HG02840 (cell line): ENCODE data around the gene HOPX.
"Not testable (repeated sequence)": the region's sequence is repeated elsewhere in the genome, so short reads cannot be mapped to it uniquely, and the experiment has no call there.

Source experiments
- ATAC-seq: cut with Tn5 transposase; IDR thresholded peaks from one replicate; pipeline ENCODE4 v1.9.1; 2021; ENCODE audit warnings: mild to moderate bottlenecking, moderate library complexity, moderate number of reproducible peaks; ENCODE audit not compliant: unreplicated experiment, low FRiP score

Gene HOPX

DNA sequence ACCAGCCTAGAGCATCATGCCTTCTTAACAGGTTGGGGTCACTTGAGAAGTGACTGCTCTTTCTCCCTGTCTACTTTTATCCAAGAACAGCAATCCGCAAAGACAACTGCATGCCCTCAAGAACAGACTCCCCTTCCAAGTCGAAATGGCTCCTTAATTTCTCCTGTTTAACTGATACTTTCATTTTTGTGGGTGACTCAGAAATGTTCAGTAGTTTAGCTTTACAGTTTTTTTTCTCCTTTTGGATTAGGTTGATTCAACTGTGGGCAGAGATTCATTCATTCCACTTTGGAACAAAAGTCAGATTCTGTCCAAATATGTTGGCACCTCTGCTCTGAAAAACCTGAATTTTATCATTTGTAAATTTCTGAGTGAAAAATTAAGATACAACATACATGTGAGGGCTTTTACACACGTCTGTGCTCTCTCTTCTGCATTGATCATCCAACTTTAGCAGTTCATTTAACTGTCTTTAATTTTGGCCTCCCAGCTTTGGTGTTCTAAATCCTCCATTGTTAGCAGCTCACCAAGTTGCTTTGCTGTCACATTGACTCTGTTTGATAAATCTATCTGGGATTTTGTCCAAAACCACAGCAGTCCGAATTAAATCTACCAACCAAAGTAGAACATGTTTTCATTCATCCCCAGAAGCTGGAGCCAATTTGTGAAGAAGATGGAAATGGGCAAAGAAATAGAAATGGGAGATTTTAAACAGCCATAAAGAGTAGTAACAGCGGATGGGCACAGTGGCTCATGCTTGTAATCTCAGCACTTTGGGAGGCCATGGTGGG, 50.0 kb downstream of the HOPX start:
- ATAC-seq = no peak

DNA sequence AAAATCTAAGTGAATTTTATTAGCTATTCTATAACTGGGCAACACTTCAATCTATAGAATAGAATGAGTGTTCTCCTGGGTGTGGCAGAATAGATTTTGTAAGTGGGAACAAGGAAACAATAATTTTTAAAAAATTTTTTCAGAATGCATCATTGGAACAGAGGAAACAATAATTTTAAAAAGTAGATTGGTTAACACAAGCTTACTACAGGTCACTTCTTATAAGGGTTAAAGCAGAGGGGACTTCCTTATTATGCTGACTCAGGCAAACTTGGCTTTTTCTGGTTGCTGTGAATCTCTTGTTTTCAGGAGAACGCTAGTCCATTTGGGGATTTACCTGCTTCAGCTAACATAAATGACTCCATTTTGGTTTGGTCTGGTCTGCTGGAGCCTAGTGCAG, 52.5 kb downstream of the HOPX start:
- no peak for ATAC-seq

DNA sequence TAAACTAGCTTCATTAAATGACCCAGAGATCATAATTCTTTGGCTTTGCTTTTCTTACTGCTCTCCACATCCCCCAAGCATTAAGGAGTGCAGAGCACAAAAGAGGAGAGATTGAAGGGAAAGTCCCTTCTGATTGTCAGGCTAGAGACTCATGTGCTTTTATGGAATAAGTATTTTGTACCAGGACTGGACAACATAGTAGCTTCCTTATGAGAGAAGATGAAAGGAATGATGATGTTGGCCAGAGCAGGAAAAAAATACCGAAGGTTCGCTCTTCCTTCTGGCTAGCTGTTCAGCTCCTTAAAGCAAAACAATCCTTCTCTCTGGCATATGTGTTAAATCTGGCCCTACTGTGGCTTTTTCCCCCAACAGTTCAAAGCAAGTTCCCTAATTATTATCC, 53.1 kb downstream of the HOPX start:
- ATAC-seq = no peak

DNA sequence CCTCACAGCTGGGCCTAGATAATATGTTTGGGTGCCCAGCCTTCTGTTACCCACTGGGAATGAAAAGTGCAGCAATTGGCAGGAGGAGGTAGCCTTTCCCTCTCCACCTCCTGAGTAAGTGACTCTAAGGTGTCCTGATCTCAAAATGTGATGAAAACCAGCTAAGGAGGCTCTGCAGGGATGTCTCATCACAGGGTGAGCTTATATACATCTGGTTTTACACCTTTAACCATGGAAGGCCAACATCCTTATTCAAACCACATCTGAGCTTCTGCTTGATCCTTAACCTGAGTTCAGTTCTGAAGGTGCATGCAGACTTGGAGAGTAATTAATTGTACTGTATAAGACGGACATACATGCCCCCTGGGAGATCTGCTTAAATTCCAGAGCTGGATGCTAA, 53.7 kb downstream of the HOPX start:
- ATAC-seq = no peak

DNA sequence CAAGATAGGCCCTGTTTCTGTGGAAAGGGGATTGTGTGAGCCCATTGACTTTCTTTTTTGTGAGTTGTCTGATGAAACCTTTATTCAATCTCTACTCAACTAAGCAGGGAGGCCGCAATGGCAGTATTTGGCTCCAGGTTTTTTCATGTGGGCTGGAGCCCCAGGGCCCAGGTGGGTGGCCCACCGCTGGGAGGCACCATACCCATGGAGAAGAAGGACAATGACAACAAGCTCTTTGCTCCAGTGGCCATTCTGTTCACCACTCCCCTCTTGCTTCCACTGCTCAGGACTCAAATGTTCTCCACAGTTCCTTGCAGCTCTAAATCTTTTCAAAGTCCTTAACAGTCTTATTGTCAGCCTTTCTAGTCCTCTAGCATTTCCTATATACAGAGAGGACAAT, 54.1 kb downstream of the HOPX start:
- ATAC-seq = no peak

DNA sequence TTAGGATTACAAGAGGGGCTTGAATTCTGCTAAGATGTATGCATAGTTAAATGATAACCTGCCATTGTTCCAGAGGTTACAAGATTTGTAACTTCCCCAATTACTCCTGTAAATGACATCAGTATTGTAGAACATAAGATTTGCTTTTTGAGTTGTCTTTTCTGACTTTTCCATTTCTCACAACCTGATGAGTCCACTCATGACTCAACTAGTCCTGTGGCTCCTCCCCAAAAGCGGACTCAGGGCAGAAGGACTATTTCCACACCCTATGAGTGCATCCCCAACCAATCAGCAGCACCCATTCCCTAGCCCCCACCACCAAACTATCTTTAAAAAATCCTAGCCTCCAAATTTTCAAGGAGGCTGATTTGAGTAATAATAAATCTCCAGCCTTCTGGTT, 54.7 kb downstream of the HOPX start:
- ATAC-seq = no peak

DNA sequence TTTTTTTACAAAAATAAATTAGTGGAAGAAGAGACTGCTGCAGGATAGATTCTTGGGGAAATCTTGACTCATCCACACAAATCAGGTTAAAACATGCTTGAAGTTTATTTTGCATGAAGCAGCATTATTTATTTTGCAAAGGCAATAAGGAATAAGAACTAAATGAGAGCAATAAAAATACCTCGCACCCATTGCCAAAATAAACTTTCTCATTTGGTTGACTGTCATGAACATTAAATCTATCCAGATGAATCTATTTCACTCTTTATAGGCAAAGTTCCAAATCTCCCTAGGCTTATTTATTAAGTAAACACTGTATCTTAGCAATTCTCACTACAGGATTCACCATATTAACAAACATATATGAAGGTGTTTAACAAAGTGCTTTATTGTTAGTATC, 58.9 kb downstream of the HOPX start:
- no peak for ATAC-seq

DNA sequence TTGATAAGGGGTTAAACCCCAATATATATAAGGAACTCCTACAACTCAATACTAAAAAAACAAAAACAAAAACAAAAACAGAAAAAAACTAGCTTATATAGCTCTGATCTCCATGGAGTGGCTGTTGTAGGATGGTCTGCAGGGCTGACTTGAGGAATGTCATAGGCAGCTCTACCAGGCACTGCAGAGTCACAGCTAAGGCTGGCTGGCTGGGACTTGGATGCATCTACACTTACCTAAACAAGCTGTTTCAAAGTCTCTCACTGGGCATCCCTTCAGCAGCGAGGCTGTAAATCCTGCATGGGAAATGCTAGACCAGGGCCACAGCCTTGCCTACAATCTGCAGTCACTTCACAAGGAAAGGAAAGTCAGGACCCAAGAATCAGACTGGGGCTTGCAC, 61.3 kb downstream of the HOPX start:
- ATAC-seq = no peak

DNA sequence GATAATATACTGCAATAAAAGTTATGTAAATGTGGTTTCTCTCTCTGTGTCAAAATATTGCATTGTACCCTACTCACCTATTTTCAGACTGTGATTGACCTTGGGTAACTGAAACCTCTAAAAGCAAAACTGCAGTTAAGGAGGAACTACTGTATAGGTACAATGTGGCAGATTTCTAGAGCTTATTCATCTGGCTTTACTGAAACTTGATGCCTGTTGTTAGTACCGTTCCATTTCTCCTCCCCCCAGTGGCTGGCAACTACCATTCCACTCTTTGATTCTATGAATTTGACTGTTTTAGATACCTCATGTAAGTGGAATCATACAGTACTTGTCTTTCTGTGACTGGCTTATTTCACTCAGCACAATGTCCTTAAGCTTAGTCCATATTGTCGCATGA, 61.9 kb downstream of the HOPX start:
- no peak for ATAC-seq

DNA sequence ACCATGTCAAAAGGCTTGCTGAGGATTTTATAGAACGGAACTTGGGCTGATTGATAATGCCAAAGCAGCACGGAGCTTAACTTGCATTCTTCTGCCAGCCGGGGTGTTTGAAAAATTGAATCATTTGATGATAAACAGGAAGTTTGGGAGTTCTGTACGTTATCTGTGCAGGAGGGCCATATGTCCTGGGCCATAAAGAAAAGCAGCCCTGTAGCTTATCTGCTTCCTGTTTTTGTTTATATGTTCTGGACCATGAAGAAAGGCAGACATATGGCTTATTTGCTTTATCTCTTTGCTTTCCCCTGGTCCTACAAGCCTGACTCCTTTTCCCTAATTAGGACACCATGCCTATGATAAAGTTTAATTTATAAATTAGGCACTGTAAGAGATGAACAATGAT, 62.4 kb downstream of the HOPX start:
- no peak for ATAC-seq

DNA sequence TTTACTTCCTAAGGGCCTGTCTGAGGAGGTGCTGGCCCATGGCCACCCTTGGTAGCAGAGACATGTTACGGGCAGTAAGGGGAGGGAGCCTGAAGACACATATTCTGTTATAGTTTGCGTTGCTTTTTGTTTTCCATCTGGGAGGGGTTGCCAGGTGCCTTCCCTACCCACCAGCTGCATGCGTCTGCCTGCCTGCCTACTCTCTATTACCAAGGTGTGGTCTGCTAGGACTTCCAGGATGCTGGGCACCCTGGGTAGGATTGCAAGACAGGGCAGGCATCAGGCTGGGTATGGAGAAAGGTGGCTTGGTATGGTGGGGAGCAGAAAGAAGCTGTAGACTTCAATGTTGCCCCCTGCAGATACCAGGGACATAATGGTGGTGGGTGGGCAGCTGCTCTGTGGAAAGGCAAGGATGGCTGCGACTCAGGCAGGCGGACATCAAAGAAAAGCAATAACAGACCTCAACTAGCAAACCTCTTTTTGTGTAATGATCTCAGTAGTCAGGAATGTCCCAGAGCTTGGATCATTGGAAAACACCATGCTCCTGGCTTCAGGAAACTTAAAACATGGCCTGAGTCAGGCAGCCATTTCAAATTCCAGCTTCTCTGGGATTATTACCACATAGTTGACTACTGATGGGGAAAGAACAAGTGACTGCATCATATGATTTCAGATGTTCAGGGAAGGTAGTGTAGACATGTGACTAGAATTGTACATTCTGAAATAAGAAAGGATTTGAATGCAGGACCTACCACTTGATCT, 67.8 kb downstream of the HOPX start:
- ATAC-seq = no peak

DNA sequence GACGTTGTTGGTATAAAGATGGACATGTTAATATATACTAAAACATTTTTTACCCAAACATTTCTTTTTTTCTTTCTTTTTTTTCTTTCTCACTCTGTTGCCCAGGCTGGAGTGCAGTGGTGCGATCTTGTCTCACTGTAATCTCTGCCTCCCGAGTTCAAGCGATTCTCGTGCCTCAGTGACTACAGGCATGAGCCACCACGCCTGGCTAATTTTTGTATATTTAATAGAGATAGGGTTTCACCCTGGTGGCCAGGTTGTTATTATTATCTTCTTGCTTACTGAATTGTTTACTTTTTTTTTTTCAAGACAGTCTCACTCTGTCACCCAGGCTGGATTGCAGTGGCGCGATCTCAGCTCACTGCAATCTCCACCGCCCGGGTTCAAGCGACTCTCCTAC, 68.8 kb downstream of the HOPX start:
- ATAC-seq = no peak

DNA sequence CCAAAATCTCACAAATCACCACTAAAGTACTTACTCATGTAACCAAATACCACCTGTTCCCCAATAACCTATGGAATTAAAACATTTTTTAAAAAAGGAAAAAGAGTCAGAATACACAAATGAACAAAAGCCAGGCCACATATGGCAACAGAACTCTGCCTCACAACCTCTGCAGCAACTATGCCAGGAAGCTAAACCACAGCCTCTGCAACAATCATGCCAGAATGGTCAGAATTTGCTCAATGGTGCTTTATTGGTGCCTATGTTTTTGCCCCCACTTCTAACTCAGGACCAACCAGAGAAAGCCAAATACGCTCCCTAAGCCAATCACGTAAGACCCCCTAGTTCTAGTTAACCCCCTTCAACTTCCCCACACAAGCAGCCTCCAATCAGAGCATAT, 69.6 kb downstream of the HOPX start:
- no peak for ATAC-seq

DNA sequence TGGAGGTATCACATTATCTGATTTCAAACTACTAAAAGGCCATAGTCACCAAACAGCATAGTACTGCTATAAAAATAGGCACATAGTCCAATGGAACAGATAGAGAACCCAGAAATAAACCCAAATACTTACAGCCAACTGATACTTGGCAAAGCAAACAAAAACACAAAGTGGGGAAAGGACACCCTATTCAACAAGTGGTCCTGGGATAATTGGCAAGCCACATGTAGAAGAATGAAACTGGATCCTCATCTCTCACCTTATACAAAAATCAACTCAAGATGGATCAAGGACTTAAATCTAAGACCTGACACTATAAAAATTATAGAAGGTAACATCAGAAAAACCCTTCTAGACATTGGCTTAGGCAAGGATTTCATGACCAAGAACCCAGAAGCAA, 70.9 kb downstream of the HOPX start:
- not testable (repeated sequence) for ATAC-seq

DNA sequence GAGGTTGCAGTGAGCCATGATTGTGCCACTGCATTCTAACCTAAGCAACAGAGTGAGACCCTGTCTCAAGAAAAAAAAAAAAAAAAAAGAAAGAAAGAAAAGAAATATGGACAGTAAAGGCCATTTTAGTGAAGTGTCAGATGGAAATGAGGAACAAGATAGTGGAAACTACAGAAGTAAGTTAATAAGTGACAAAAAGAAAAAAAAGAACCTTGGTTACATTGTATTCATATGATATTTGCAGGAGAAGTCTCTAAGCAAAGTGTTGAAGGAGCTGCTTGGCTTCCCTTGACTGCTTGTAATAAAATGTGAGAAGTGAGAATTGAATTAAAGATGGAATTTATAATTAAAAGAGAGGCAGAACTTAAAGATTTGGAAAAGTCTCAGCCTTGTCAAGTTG, 73.2 kb downstream of the HOPX start:
- no peak for ATAC-seq

DNA sequence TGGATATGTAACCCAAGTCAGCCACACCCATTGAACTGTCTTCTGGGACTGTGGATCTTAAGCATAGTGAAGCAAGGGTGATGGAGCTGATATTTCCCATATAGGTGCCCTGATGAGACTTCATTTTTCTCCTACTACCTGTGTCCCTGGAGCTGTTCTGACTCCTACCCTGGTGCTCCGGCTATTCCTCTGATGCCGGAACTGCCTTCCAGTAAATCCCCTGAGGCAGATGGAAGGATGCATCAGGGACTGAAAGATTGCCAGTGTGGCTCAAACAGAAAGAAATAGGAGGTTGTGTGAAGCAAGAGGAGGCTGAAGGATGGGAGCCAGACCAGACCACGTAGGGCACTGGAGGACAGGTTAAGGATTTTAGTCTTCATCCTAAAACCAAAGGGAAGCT, 74.7 kb downstream of the HOPX start:
- no peak for ATAC-seq

DNA sequence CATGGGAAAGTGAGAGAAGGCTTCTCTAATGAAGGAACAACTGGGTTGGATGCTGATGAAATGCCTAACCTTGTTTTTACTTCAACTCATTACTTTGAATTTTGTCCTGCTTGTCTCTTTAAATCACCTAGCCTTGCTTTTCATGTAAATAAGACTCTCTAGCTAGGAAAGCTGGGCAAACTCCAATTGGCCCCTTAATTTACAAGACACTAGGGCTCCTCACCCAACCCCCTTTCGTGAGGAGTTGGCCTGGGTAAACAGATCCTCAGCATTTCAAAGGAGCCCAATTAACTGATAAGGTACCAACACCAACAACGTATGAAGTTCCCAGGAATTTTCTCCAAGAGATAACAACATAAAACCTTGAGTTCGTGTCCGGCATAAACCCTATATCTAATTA, 75.6 kb downstream of the HOPX start:
- ATAC-seq = not testable (repeated sequence)

DNA sequence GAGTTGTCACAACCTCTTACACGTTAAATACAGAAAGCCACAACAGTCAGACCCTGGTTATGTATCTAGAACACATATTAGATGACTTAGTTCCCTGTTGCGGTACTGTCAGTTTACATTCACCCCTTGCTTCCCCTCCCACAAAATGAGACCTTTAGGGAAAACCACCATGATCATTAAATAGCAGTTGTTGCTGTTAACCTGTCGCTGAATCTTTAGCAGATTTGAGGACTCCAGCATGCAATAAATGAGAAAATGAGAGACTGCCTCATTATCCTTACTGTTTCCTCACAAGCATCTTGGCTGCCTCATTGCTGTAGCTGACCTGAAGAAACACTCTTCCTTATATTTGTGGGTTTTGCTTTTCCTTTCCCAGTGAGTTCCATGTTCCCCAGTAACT, 77.8 kb downstream of the HOPX start:
- no peak for ATAC-seq
